Ishikawa (cell line): ENCODE data around the gene KAT2B.

Experiments
- EP300 ChIP-seq: IDR thresholded peaks from 2 replicates; pipeline ENCODE4 v1.6.1; 2012; ENCODE audit warnings: borderline replicate concordance
- FOXM1 ChIP-seq: IDR thresholded peaks from 2 replicates; pipeline ENCODE4 v1.6.1; 2012; ENCODE audit warnings: low read depth, borderline replicate concordance
- MAX ChIP-seq: IDR thresholded peaks from 2 replicates; pipeline ENCODE4 v1.6.1; 2012
- NFIC ChIP-seq: IDR thresholded peaks from 2 replicates; pipeline ENCODE4 v1.6.1; 2012
- TAF1 ChIP-seq: IDR thresholded peaks from 2 replicates; pipeline ENCODE4 v1.6.1; 2012; ENCODE audit warnings: low read depth, mild to moderate bottlenecking
- TCF12 ChIP-seq: IDR thresholded peaks from 2 replicates; pipeline ENCODE4 v1.6.1; 2012; ENCODE audit warnings: low read depth
- YY1 ChIP-seq: IDR thresholded peaks from 2 replicates; pipeline ENCODE4 v1.6.1; 2012; ENCODE audit warnings: low read depth

- TF ChIP-seq EP300 (no peak), MAX (no peak), TCF12 (no peak), FOXM1 (no peak), NFIC (no peak), TAF1 (no peak), YY1 (no peak)
Observed at GRCh38 chr3:20173844-20174410, 133.7 kb downstream of the KAT2B start.
